ENCODE data around the gene DLGAP4. TPM values are rescaled to one million over a fixed set of nuclear protein-coding genes. Genes with fewer than 3 reads are reported as not detected.

DLGAP4 gene
- total and polyA plus RNA-seq, 9 of the 15 experiments (the other 6 are each of a cell fraction or from before 2014, with no cell fraction given): 0.31 to 34.1 (median 4.5) TPM

DNA sequence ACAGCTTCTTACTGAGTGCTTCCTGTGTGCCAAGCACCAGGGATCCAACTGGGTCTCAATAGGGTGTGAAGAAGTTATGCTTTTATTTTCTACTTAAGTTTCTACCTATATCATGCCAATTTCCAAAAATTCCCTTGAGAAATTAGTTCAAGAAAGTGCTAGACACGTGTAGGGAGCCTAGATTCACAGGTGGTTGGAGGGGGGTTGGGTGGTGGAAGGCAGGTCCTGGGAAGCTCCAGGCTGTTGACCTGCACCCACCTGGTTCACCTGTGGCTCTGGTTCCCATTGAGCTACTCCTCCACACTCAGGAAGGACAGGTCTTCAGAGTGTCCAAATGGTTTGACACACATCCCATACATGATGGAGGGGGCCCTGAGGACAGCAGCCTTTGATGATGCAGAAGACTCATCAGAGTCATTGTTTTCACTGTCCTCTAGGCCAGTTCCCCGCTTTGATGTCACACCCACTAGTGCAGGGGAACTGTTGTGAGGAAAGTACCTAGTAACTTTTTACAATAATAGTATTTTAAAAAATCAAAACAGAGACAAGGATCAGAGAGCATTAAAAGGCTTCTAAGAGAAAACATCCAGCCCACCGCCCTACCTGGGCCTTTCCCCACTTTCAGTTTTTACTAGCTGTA, 195.3 kb downstream of the DLGAP4 start (continued):
- TF ChIP-seq KDM2B (CRISPR knock-in tag; IDR thresholded peaks at IDR 0.05) (no peak), MAZ (CRISPR knock-in tag; conservative IDR thresholded peaks at IDR 0.05 in 1 of 2, IDR thresholded peaks at IDR 0.05 in 1 of 2) (no peak), SP1 (CRISPR knock-in tag; IDR thresholded peaks at IDR 0.05) (no peak), CREBBP (IDR thresholded peaks at IDR 0.05; ENCODE audit: low read depth, low read length) (no peak), HDAC2 (IDR thresholded peaks at IDR 0.05) (no peak), ZKSCAN3 (CRISPR knock-in tag; IDR thresholded peaks at IDR 0.05) (no peak), CHD2 (IDR thresholded peaks at IDR 0.05; ENCODE audit: low read depth, low read length) (no peak), DNMT1 (IDR thresholded peaks at IDR 0.05) (no peak), NFATC3 (IDR thresholded peaks at IDR 0.05) (no peak)
- TF ChIP-seq, protein P1, sequence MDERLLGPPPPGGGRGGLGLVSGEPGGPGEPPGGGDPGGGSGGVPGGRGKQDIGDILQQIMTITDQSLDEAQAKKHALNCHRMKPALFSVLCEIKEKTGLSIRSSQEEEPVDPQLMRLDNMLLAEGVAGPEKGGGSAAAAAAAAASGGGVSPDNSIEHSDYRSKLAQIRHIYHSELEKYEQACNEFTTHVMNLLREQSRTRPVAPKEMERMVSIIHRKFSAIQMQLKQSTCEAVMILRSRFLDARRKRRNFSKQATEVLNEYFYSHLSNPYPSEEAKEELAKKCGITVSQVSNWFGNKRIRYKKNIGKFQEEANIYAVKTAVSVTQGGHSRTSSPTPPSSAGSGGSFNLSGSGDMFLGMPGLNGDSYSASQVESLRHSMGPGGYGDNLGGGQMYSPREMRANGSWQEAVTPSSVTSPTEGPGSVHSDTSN (CRISPR knock-in tag; IDR thresholded peaks at IDR 0.05; ENCODE audit: low read depth): no peak
- TF ChIP-seq, protein P1 (tag; conservative IDR thresholded peaks at IDR 0.05; ENCODE audit: low read depth): no peak
- TF ChIP-seq, protein P2, sequence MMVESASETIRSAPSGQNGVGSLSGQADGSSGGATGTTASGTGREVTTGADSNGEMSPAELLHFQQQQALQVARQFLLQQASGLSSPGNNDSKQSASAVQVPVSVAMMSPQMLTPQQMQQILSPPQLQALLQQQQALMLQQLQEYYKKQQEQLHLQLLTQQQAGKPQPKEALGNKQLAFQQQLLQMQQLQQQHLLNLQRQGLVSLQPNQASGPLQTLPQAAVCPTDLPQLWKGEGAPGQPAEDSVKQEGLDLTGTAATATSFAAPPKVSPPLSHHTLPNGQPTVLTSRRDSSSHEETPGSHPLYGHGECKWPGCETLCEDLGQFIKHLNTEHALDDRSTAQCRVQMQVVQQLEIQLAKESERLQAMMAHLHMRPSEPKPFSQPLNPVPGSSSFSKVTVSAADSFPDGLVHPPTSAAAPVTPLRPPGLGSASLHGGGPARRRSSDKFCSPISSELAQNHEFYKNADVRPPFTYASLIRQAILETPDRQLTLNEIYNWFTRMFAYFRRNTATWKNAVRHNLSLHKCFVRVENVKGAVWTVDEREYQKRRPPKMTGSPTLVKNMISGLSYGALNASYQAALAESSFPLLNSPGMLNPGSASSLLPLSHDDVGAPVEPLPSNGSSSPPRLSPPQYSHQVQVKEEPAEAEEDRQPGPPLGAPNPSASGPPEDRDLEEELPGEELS (CRISPR knock-in tag; IDR thresholded peaks at IDR 0.05; ENCODE audit: borderline replicate concordance): no peak
- TF ChIP-seq, protein P3, sequence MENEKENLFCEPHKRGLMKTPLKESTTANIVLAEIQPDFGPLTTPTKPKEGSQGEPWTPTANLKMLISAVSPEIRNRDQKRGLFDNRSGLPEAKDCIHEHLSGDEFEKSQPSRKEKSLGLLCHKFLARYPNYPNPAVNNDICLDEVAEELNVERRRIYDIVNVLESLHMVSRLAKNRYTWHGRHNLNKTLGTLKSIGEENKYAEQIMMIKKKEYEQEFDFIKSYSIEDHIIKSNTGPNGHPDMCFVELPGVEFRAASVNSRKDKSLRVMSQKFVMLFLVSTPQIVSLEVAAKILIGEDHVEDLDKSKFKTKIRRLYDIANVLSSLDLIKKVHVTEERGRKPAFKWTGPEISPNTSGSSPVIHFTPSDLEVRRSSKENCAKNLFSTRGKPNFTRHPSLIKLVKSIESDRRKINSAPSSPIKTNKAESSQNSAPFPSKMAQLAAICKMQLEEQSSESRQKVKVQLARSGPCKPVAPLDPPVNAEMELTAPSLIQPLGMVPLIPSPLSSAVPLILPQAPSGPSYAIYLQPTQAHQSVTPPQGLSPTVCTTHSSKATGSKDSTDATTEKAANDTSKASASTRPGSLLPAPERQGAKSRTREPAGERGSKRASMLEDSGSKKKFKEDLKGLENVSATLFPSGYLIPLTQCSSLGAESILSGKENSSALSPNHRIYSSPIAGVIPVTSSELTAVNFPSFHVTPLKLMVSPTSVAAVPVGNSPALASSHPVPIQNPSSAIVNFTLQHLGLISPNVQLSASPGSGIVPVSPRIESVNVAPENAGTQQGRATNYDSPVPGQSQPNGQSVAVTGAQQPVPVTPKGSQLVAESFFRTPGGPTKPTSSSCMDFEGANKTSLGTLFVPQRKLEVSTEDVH (IDR thresholded peaks at IDR 0.05; ENCODE audit: low read depth, partially characterized antibody): no peak

Measured in K562 (cell line).